GM12892 (cell line): ENCODE measurements around the gene NEK2.
"Not testable (repeated sequence)": the region's sequence is repeated elsewhere in the genome, so short reads cannot be mapped to it uniquely, and the experiment has no call there.

Experiments
- DNase-seq: peaks from one replicate; pipeline ENCODE4 v3.0.0; 2011; ENCODE audit not compliant: insufficient read length
- FAIRE-seq: peaks from 2 replicates; lab custom pipeline; 2011; peaks lifted over from hg19 to GRCh38; lab: Jason Lieb, UNC
- POLR2A ChIP-seq: IDR thresholded peaks from 2 replicates; pipeline ENCODE4 v1.6.1; 2011; ENCODE audit warnings: low read depth, low read length, control low read depth
- POLR2AphosphoS5 ChIP-seq: IDR thresholded peaks from 2 replicates; pipeline ENCODE4 v1.6.1; 2011; ENCODE audit warnings: low read depth, low read length, control low read depth
- TAF1 ChIP-seq: IDR thresholded peaks from 2 replicates; pipeline ENCODE4 v1.6.1; 2011; ENCODE audit warnings: low read depth, mild to moderate bottlenecking, control low read depth, low read length, borderline replicate concordance

Gene NEK2

DNA sequence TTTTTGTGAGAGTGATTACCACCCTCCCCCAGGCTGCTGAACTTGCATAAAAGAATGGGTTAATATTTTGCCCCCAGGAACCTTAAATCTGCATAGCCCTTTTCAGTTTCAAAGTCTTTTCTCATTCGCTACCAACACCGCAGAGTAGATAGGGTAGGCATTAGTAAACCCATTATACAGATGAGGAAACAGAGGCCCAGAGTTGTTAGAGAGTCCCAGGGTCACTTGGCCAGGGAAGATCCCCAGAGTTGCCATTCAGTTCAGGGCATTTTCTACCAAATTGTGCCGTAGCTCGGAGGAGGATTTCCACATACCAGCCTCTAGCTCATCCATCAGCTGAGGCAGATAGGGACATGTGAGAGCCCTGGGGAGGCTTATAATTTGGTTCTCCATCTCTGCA lies 40.5 kb downstream of the NEK2 start:
- FAIRE-seq (no peak), DNase-seq (no peak)
- TF ChIP-seq POLR2AphosphoS5 = no peak
- TF ChIP-seq POLR2A = no peak
- TF ChIP-seq TAF1 = no peak

- DNase-seq (no peak), FAIRE-seq (no peak)
- TF ChIP-seq TAF1 (no peak), POLR2AphosphoS5 (no peak), POLR2A (no peak)
Measured at GRCh38 chr1:211634461-211634860, 41.0 kb downstream of the NEK2 start.

- no peak for FAIRE-seq
- DNase-seq = no peak
- no peak for TF ChIP-seq POLR2AphosphoS5
- TF ChIP-seq TAF1 = no peak
- TF ChIP-seq POLR2A = no peak
Measured at GRCh38 chr1:211633524-211633846, 41.9 kb downstream of the NEK2 start.

DNA sequence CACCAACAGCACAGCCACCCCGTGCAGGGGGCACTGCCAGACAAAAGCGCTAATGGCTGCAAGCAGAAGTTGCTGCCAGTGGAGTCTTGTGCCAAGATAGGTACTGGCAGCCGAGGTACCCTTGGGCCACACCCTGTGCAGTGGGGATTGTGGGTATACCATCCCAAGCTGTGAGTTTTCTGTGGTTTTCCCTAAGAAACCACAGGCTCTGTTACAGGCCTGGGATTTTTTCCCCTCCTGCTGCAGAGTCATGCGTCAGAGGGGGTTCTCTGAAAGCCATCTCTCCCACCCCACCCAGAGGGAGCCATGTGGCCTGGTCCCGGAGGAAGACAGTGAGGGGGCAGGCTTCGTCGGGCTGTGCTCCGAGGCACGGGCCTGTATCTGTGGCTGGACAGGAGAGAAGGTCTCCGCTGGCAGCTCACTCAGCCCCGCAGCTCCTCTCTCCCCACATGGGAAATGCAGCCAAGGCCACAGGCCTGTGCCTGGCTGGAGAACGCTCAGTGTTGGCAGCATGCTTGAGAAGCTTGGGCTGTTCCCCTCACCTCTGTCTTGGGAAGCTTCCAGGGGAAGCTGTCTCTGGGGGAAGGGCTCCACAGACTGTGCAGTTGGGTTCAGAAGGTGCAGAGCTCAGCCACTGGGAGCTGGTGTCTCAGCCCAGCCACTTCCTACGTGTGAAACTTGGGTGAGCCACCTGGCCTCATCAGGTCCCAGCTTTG lies 42.5 kb downstream of the NEK2 start:
- TF ChIP-seq POLR2A = no peak
- TF ChIP-seq POLR2AphosphoS5 = no peak
- no peak for TF ChIP-seq TAF1
- DNase-seq (no peak), FAIRE-seq (no peak)

DNA sequence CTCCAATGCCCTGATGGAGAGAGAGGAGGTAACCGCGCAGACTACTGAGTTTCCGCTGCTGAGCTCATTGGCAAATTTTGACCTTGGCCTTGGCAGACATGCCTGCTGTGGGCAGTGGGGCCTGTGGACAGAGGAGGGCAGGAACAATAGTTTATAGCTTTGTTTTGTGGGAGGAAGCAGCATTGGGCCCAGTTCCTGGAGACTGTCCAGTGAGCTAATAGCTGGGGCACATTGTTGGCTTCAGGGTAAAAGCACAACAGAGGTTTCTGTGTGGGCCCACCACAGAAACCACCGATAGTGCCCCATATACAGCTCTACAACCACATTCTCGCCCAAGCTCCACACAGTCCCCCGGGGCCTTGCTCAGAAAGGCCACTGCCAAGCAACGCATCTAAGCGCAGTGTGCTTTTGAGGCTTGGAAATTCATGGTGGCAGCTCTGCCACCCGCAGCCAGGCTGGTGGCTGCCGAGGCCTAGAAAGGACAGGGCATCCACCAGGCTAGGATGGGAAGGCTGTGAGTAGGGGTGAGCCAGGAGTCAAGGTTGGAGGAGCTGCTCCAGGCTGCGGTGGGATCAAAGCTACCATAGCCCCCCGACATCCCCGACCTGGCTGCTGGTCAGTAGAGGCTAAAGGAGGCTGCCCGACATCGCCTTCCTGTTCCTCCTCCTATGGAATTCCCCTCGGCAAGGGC lies 43.2 kb downstream of the NEK2 start:
- DNase-seq (no peak), FAIRE-seq (no peak)

GRCh38 chr1:211631168-211631567 lies 44.3 kb downstream of the NEK2 start:
- FAIRE-seq (no peak), DNase-seq (no peak)
- TF ChIP-seq POLR2AphosphoS5 = no peak
- no peak for TF ChIP-seq POLR2A
- TF ChIP-seq TAF1 = no peak

More for the DNA sequence above, 43.2 kb downstream of the NEK2 start:
- TF ChIP-seq TAF1 (no peak), POLR2A (no peak), POLR2AphosphoS5 (no peak)

- no peak for DNase-seq
- TF ChIP-seq POLR2A (no peak), TAF1 (no peak), POLR2AphosphoS5 (no peak)
- no peak for FAIRE-seq
Measured at GRCh38 chr1:211630236-211631081, 45.0 kb downstream of the NEK2 start.

- FAIRE-seq = no peak
- TF ChIP-seq POLR2A (no peak), TAF1 (no peak), POLR2AphosphoS5 (no peak)
- no peak for DNase-seq
Measured at GRCh38 chr1:211628417-211628816, 47.0 kb downstream of the NEK2 start.

GRCh38 chr1:211627259-211627658 lies 48.2 kb downstream of the NEK2 start:
- FAIRE-seq = no peak
- DNase-seq = no peak
- TF ChIP-seq POLR2A (no peak), POLR2AphosphoS5 (no peak), TAF1 (no peak)

DNA sequence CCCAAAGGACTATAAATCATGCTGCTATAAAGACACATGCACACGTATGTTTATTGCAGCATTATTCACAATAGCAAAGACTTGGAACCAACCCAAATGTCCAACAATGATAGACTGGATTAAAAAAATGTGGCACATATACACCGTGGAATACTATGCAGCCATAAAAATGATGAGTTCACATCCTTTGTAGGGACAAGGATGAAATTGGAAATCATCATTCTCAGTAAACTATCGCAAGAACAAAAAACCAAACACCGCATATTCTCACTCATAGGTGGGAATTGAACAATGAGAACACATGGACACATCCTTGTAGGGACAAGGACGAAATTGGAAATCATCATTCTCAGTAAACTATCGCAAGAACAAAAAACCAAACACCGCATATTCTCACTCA lies 49.6 kb downstream of the NEK2 start:
- DNase-seq, FAIRE-seq: not testable (repeated sequence)

GRCh38 chr1:211625040-211625439 lies 50.4 kb downstream of the NEK2 start:
- DNase-seq (no peak), FAIRE-seq (no peak)
- TF ChIP-seq POLR2A (no peak), TAF1 (no peak), POLR2AphosphoS5 (no peak)

- FAIRE-seq (no peak), DNase-seq (no peak)
- TF ChIP-seq TAF1 (no peak), POLR2AphosphoS5 (no peak), POLR2A (no peak)
Measured at GRCh38 chr1:211623515-211623914, 51.9 kb downstream of the NEK2 start.
